CD4-positive, alpha-beta T cell treated with Interferon gamma for 1 hour (primary cell): ENCODE results near the gene BABAM1.
A peak's percentile ranks its signal among the peaks of the same experiment; 100 is the strongest.
"Not testable (repeated sequence)": the region's sequence is repeated elsewhere in the genome, so short reads cannot be mapped to it uniquely, and the experiment has no call there.

ENCODE experiments used
- DNase-seq: peaks from one replicate; pipeline ENCODE4 v3.0.0-alpha.2; 2020

BABAM1 gene

DNA sequence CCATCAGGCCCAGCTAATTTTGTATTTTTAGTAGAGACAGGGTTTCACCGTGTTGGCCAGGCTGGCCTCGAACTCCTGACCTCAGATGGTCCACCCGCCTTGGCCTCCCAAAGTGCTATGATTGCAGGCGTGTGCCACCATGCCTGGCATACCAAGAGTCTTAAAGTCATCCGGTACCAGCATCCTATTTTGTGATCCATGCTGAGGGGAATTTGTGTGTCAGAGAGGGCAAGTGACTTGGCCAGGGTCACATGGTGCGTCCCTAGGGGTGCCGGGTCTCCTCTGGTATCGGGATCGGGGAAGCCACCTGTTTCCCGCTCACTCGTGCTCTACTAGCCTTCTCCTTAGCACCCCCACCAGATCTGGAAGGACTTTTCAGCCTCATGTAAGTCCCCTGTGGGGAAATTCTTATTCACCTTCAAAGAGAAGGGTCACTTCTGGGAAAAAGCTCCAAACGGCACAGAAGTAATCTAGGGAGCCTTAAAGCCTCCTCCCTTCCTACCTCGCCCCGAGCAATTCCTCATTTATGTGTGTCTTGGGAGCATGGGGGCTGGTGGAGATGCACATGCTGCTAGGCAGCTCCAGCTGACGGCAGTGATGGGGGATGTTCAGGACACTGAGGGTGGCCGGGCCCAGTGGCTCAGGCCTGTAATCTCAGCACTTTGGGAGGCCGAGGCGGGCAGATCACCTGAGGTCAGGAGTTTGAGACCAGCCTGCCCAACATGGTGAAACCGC, 8.4 kb downstream of the BABAM1 start:
- DNase-seq: no peak

DNA sequence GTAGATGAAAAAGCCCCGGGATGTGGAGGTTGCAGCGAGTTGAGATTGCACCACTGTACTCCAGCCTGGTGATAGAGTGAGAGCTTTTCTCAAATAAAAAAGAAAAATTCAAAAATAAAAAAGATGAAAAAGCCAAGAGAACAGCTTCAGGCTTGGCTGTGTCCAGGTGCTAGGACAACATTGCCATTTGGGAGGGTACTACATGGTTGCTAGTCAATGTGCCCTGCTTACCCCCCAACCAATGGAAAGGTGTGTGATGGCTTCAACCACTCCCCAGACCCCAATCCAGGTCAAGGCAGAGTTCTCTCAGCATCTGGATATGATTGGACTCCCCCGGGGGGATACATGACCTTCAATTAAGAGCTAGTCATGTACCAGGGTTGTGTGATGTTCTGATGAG, 12.2 kb downstream of the BABAM1 start:
- no peak for DNase-seq

DNA sequence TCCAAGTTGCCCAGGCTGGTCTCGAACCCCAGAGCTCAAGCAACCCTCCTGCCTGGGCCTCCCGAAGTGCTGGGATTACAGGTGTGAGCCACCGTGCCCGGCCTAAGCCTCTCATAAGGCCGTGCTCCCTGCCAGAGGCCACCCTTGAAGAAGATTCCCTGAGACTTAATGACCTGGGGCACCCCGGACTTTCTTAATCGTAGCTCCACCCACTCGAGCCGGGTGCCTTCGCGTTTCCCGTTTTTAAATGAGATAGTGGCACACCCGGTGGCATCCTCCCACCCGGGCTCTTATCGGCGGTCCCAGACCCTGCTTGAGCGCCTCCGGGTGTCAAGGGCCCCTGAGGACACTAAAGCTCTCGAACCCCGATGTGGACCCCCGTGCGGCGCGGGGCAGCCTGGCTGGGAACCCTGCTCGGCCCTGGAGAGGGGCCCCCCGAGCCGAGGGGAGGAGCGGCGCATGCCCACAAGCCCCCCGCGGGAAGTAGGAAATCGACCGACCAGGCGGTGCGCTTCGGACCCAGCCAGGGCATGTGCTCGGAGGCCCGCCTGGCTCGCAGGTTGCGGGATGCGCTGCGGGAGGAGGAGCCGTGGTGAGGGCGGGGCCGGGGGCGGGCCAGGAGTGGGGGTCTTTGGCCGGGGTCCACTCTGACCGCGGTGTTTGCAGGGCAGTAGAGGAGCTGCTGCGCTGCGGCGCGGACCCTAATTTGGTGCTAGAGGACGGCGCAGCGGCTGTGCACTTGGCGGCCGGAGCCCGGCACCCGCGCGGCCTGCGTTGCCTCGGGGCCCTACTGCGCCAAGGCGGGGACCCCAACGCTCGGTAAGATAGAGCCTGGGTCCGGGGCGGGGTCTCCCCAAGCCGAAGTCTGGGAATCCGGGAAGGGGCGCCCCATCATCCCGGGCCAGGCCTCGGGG, 14.4 kb downstream of the BABAM1 start, which contains the start of gene ANKLE1:
ANKLE1 (plus strand) TSS at position 511 of the 914 bp plus-strand sequence; CDS start at position 531, 20 bp downstream.
- DNase-seq: peak; percentile 53

- peak; percentile 73 for DNase-seq
Measured at GRCh38 chr19:17282488-17283125, 15.4 kb downstream of the BABAM1 start.

- no peak for DNase-seq
Measured at GRCh38 chr19:17283504-17283996, 16.3 kb downstream of the BABAM1 start.

DNA sequence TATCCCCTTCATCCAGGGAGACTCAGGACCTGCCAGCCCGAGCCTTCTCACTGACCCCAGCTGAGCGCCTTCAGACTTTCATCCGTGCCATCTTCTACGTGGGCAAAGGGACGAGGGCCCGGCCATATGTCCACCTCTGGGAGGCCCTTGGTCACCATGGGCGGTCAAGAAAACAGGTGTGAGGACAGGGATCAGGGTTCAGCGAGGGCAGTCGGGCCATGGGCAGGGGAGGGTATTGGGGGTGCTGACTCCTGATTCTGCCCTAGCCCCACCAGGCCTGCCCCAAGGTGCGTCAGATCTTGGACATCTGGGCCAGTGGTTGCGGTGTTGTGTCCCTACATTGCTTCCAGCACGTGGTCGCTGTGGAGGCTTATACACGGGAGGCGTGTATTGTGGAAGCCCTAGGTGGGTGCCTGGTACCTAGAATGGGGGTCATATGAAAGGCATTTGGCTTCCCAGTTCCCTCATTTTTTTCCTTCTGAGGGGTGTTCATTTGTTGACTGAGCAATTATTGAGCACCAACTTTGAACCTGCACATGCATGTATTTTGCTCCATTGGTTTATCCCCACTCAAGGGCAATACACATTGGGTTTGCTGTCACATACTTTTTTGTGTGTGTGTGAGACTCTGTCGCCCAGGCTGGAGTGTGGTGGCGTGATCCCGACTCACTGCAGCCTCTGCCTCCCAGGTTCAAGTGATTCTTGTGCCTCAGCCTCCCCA, 18.3 kb downstream of the BABAM1 start:
- no peak for DNase-seq

GRCh38 chr19:17286263-17286662, 19.0 kb downstream of the BABAM1 start:
- no peak for DNase-seq

DNA sequence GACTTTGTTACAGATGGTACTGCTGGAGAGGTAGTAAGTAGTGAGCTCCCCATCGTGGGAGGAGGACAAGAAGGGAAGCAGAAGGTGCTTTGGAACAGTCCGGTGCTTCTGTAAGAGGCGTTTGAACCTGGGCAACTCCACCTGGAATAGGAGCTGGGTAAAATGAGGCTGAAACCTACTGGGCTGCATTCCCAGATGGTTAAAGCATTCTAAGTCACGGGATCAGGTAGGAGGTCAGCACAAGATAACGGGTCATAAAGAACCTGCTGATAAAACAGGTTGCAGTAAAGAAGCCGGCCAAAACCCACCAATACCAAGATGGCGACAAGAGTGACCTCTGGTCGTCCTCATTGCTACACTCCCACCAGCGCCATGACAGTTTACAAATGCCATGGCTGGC, 19.5 kb downstream of the BABAM1 start:
- DNase-seq: no peak

DNA sequence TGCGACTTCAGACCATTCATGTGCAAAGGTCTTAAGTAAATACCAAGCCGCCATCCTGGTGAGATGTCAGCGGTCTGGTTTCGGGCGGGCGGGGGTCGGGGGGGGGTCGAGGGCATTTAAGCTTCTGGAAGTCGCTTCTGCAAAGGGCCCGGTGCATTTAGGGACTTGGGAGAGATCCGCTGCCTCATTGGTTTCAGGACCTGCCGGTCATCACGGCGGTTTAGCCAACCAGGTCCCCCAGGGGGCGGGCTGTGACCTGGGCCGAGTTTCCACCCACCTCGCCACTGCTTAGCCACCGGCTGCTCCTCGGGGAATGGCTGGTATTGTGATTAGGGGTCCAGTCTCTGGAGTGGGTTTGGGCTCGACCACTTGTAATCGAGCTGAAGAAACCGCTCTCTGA, 22.2 kb downstream of the BABAM1 start:
- peak; percentile 48 for DNase-seq

DNA sequence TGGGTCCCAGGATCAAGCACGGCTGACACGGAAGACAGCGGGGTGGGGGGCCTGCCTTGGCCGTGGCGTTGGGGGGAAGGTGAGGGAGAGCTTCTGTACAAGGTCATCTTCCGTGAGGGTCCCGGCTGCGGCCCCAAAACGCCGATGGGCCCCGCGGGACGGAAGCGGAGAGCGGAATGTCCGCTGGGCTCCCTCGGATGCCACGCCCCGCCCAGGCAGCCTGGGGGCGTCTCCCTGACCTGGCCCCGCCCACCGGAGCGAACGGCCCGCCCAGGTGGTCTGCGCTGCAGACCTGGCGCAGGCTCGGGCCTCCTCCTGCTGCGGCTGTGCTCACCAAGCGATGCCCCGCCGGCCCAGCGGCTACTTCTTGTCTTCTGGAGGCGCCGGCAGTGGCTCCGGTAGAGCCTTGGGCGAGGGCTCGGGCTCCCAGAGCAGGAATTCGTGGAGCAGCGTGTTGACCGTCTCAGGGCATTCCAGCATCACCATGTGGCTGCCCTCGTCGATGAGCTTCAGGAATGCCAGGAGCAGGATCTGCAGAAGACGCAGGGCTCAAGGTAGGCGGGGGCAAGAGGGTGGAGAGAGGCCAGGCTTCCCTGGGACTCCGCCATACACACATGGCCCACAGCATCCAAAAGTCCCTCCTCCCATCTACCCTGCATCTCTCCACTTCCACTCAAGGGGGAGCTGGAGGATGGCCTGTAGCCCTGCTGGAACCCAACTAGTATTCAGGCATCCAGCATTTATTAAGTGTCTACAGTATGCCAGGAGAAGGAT, 25.2 kb downstream of the BABAM1 start:
- peak; percentile 79 for DNase-seq

DNA sequence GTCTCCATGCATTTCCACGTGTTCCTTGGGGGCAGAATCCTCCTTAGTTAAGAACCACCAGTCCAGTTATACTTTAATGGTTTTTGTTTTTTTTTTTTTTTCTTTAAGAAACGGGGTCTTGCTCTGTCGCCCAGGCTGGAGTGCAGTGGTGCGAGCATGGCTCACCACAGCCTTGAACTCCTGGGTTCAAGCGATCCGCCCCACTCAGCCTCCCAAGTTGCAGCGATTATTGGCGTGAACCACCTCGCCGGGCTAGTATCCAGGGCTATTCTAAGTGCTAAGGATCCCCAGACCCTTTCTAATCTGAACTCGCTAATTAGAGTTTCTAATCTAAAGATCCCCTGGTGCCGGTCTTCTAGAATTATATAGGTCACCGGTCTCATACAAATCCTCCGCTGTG, 26.4 kb downstream of the BABAM1 start:
- DNase-seq: no peak

DNA sequence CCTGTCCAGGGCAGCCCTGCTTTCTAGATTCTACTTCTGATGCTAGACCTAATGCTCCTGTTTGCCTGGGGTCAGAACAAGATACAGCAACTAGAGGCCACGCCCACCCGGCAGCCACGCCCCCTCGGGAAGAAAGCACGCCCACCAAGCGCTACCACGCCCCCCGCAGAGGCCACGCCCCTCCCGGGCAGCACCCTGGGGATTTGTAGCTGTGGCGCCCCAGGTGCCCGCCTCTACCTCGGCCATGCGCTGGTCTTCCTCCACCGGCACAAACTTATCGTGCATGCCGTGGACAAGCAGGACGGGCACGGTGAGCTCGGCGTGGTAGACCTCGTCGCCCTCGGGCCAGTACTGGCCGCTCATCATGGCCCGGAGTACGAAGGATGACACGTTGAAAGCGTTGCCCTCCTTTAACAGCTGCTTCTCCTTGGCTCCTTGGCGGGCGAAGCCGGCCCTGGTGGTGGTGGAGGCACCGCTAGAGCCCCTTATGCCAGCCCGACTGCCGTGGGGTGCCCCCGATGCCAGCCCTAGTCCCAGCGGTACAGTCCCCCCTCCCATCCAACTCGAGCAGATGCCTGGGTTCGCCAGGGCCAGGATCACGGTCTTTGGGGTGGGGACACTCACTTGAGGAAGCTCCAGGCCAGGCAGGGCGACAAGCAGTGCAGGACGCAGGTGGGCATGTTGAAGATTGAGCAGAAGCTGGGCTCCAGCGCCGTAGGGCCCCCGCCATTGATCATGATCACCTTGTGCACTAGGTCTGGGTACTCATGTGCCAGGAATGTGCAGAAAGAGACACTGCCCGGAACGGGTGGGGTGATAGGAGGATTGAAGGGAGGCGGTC, 27.0 kb downstream of the BABAM1 start:
- peak; percentile 28 for DNase-seq

GRCh38 chr19:17295551-17295950, 28.3 kb downstream of the BABAM1 start:
- not testable (repeated sequence) for DNase-seq

DNA sequence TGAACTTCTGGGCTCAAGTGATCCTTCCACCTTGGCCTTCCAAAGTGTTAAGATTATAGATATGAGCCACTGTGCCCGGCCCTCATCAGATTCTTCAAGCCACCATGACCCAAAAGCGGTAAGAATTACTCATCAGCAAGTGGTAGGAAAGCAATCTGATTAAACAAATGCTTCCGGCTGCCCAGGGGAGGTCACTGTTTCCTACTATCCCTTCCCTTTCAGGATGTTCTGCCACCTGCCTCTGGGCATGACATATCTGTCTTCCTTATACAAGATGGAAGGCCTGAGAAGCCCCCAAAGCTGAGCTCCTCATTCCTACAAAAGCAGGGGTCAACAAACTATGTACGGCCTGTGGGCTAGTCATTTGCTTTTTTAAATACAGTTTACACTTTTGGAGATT, 29.0 kb downstream of the BABAM1 start:
- DNase-seq: no peak

DNA sequence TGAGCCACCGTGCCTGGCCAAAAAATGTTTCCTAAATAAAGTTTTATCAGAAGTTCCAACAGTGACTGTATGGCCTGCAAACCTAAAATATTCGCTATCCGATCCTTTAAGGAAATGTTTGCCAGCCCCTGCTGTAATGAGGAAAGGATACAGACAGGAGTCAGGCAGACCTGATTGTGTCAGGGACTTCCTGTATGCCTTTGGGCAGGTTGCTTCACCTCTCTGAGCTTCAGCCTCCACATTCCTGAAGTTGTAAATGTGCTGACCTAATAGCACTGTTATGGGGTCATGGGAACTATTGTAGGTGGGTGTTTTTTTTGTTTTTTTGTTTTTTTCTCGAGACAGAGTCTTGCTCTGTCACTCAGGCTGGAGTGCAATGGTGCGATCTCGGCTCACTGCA, 29.7 kb downstream of the BABAM1 start:
- DNase-seq: no peak

GRCh38 chr19:17300992-17301619, 33.9 kb downstream of the BABAM1 start:
- DNase-seq: no peak

DNA sequence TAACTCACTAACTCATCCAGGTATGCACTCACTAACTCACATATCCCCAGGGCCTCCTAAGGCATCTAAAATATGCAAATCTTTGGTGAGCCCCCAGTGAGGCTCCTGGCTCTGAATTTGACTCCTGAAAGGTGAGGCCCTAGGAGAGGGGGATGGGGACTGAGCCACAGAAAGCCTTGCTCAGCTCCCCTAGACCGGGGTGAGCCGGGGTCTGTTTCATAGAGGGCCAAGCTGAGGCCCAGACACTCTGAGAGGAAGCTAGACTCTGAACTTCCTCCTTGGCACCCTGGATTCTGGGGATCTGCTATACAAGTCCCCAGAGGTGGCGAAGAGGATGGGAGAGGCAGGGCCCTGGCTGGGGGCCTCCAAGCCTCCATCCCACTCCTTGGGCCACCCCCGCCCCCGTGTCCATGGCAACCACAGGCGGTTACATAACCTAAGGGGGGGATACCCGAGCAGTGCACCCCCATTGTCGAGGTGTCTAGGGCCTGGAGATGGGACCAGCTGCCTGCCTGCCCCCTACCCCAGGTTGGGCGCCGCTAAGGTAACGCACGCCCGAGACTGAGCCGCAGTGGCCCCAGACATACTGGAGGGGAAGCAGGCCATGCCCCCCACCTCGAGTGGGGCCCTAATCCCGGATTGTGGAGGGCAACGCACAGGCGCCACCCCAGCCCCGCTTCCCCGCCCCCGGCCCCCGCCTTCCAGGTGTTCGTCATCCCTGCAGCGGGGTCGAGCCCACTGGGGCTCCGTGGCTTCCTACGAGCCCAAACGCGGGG, 35.3 kb downstream of the BABAM1 start:
- peak; percentile 38 for DNase-seq

GRCh38 chr19:17303167-17303939, 36.1 kb downstream of the BABAM1 start, which contains the start of gene ABHD8:
TSS of gene ABHD8 (minus strand) at chr19:17303425. CDS start at chr19:17301616, 1,809 bp downstream.
- peak; percentile 94 for DNase-seq

DNA sequence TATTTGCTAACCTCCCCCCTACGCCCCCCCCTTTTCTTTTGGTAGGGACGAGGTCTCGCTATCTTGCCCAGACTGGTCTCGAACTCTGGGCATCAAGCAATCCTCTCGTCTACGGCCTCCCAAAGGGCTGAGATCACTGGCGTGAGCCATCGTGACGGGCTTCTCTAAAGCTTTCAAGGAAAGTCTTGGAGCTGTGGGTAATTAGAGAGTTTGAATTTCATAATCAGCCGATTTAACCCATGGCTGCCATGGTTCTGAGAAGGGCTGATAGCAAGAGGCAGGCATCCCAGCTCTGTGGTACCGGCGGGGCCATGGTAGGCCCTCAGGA, 36.7 kb downstream of the BABAM1 start:
- DNase-seq: no peak
